ENCODE results near the gene THBS2.

DNA sequence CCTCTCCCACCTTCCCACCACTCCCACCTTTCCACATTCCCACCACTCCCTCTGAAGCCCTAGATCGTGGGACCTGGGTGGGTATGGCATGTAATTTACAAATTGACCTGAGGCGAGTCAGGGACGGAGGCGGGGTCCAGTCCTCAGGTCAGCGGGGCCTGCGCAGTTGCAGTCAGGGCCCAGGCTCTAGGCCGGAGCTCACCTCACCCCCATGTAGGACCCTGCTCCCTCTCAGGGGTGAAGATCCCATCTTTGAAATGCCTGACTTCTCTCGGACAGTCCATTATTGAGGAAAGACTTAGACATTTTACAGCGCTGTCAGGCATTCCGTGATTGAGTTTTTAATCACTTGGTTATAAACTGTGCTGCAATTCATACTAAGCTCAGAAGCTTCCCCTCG is 10.5 kb downstream of the THBS2 start:
- TF ChIP-seq CTCF (conservative IDR thresholded peaks at IDR 0.05; ENCODE audit: low read length) (no peak), EZH2phosphoT487 (IDR thresholded peaks at IDR 0.05; ENCODE audit: borderline replicate concordance) (no peak)
